Astrocyte of the hippocampus (primary cell): Measurements from ENCODE around the gene ITGA11.

ENCODE experiments used
- DNase-seq: peaks from one replicate; pipeline ENCODE4 v3.0.0; 2011; ENCODE audit warnings: low read depth, low spot score

The ITGA11 gene

DNA sequence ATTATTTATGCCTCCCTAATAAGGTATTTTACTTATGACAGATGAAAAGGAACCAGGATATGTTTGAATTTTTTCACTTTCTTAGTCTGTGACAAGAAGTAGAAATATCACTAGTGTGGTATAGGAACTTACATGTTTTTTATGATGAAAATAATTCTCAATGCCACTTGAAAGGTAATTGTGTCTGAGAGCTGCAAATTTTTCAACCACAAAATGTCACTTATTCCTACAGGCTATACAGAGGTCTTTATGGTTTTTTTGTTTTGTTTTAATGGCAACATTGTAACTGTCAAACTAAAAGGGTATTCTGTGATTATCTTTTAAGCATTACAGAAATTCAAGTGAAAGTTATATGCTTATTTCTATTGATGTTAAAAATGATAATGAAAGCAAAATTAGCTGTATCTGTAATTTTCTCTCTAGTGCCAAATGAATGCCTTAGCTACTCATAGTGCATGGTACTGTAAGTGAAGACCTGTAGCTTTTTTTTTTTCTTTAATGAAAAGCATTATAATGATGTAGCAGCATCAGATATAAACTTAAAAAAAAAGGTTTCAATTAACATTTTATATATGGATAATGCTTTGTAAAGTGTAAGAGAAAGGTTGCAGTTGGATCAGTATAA, 139.7 kb downstream of the ITGA11 start:
- DNase-seq = no peak

DNA sequence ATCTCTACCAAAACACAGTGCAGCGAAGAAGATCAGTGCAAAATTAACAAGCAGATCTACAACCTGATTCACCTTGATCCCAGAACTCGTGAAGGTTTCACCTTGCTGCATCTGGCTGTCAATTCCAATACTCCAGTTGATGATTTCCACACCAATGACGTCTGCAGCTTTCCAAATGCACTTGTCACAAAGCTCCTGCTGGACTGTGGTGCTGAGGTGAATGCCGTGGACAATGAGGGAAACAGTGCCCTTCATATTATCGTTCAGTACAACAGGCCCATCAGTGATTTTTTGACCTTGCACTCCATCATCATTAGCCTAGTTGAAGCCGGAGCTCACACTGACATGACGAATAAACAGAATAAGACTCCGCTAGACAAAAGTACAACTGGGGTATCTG, 141.2 kb downstream of the ITGA11 start:
- no peak for DNase-seq

DNA sequence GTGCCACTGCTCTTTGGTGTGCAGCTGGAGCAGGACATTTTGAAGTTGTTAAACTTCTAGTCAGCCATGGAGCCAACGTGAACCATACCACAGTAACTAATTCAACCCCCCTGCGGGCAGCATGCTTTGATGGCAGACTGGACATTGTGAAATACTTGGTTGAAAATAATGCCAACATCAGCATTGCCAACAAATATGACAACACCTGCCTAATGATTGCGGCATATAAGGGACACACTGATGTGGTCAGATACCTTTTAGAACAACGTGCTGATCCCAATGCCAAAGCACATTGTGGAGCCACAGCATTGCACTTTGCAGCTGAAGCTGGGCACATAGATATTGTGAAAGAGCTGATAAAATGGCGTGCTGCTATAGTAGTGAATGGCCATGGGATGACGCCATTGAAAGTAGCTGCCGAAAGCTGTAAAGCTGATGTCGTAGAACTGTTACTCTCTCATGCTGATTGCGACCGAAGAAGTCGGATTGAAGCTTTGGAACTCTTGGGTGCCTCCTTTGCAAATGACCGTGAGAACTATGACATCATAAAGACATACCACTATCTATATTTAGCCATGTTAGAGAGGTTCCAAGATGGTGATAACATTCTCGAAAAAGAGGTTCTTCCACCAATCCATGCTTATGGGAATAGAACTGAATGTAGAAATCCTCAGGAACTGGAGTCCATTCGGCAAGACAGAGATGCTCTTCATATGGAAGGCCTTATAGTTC, 142.2 kb downstream of the ITGA11 start:
- no peak for DNase-seq

DNA sequence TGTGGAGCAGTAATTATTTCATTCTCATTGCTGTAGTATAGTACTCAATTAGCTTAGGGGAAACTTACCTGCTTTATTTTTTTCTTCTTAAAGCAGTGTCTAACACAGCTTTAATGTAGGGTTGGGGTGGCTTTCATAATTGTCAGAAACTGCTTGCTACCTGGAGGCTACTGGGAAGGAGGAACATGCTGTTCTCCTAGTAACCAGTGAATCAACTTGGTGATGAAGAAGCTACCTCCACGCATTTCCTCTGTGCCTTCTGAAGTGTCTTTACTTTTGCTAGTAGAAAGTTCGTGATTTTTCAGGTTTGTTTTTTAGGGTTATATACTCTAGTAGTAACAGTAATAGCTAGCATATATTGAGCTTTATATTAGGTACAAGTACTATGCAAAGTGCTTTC, 142.9 kb downstream of the ITGA11 start:
- DNase-seq = no peak

DNA sequence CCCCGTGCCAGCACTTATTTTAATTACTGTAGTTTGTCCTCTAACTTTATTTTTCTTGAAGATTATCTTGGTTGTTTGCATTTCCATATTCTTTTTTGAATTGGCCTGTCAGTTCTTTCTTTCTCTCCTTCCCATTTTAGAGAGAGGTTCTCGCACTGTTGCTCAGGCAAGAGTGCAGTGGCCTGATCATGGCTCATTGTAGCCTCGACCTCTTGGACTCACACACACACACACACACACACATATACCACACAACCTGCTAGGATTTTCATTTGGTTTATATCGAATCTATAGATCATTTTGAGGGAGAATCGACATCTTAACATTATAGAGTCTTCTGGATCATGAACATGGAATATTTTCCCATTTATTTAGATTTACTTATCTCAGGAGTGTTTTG, 145.7 kb downstream of the ITGA11 start:
- no peak for DNase-seq

DNA sequence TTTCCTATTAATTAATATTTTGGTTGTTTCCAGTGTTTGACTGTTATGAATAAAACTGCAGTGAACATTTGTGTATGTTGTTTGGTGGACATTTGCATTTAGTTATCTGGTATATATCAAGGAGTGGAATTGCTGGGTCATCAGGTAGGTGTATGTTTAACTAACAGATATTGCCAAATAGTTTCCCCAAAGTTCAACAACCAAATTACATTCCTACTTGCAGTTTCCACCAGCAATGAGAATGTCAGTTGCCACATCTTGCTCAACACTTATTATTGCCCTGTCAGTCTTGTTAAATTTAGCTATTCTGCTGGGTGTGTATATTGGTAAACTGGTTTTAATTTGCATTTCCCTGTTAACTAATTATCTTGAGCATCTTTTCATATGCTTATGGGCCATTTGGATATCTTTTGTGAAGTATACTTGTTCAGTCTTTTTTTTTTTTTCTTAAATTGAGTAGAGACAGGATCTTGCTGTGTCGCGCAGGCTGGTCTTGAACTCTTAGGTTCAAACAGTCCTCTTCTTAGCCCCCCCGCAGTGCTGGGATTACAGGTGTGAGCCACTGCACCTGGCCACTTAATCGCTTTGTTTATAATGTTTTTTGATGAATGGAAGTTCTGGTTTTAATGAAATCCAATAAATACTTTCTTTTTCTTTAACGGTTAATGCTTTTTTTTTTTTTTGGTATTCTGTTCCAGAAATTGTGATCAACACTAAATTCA, 146.5 kb downstream of the ITGA11 start:
- no peak for DNase-seq

DNA sequence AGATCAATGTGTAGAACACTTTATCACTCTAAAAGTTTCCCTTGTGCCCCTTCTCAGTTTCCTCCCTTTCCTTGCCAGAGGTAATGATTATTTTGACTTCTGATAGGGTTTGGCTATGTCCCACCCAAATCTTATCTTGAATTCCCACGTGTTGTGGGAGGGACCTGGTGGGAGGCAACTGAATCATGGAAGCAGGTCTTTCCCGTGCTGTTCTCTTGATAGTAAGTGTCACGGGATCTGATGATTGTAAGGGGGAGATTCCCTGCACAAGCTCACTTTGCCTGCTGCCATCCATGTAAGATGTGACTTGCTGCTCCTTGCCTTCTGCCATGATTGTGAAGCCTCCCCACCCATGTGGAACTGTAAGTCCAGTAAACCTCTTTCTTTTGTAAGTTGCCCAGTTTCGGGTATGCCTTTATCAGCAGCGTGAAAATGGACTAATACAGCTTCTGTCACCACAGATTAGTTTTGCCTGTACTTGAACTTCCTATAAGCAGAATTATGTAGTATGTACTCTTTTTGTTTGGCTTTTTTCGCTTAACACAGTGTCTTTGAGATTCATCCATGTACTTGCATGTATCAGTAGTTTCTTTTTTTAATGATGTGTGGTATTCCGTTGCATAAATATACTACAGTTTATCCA, 147.2 kb downstream of the ITGA11 start:
- no peak for DNase-seq

DNA sequence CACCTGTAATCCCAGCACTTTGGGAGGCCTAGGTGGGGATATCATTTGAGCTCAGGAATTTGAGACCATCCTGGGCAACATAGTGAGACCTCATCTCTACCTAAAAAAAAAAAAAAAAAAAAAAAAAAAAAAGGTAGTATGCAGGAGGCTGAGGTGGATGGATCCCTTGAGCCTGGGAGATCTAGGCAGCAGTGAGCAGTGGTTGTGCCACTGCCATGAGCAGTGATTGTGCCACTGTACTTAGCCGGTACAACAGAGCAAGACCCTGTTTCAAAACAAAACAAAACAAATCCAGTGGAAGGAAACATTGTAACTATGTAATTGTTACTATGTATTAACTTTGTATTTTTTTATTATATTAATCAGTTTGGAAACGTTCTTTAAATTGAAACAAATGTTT, 148.6 kb downstream of the ITGA11 start:
- DNase-seq = no peak

DNA sequence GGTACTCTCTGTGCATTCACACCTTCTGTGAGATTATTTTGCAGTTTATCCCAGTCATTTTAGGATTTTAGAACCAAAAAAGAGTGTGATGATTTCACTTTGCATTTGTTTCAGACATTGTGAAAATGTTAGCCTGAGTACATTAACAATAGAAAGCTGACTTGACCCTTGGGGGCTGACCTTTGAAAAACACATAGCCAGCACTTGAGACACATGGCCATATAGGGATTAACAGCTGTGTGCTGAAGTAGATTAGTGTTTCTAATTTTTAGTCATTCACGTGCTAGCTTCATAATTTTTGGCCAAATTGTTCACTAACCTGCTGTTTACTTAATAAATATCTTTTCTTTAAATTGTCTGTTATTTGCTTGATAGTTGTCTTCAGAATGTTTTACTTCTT, 151.0 kb downstream of the ITGA11 start:
- no peak for DNase-seq

DNA sequence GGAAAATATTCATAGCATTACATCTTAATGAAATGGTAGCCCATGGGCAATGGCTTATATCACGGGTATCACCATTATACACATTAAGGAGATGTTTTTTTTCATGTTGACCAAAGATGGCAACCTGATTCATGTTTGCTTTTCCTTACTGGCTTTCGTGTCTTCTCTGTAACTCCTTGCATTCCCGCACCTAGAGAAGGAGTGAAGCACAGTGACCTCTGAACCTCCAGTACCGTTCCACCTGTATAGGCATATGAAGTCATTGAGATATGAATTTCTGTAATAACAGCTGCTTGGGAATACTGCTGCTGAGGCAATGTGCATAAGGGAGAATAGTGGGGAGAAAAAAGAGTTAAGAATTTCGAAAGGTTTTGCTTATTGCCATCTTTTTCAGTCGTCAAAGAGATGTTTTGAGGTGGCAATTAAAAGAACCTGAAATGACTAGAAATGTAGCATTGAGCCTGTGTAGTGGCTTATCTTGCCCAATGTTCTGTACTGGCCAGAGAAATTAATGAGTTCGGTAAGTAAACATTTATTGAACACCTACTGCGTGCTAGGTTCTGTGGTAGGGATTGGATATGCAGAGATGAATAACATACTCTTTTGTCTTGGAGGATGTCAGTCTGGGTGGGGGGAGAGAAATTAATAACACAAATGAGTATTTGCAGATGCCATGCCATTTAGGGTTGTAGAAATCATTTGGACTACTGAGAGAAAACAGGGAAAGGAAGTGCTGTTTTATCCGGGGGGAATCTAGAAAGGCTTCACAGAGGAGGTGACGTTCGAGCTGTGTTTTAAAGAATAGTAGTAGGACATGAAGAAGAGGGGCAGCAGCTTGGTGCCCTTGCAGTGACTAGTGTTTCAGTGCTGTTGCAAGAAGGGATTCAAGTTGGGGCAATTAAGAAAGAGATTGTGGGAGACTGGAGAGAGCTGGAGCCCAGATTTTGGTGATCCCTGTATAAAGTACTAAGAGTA, 151.9 kb downstream of the ITGA11 start:
- no peak for DNase-seq

DNA sequence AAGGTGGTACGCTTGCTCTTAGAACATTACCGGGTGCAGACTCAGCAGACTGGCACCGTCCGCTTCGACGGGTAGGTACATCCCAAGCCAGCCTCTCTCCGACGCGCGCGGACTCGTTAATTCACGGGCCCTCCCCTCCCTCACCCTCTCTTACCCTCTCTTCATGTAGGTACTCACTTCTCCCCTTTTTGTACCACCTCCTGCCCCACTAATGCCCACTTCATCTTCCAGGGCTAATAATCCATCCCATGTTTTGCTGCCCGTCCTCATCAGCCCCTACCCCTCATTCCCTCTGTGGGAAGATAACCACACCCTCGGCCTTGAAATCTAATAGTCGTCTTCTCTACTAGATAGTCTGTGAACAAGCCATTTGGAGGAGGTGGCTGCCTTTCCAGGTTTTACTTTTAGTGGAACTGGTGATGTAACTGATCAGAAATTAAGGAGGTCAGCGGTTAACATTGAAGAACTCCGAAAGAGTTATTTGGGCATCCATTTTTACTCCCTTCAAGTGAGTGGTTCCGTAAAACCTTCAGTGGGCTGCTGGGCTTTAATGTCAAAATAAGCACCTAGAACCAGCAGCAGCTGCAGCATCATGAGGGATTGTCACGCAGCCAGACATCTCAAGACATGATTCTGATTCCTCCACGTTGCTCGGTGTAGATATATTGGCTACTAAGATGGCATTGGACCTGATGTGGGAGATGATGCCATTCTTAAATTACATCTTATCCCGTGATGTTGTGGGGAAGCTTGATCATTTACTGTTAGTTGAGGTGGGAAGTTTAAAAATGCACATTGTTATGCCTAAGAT, 153.2 kb downstream of the ITGA11 start:
- DNase-seq = peak; percentile 48

DNA sequence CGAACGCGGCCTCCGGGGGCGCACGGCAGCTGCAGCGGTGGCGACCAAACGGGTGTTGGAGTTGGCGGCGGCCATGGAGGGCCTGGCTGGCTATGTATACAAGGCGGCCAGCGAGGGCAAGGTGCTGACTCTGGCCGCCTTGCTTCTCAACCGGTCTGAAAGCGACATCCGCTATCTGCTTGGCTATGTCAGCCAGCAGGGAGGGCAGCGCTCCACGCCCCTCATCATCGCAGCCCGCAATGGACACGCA, 153.7 kb downstream of the ITGA11 start:
- no peak for DNase-seq

DNA sequence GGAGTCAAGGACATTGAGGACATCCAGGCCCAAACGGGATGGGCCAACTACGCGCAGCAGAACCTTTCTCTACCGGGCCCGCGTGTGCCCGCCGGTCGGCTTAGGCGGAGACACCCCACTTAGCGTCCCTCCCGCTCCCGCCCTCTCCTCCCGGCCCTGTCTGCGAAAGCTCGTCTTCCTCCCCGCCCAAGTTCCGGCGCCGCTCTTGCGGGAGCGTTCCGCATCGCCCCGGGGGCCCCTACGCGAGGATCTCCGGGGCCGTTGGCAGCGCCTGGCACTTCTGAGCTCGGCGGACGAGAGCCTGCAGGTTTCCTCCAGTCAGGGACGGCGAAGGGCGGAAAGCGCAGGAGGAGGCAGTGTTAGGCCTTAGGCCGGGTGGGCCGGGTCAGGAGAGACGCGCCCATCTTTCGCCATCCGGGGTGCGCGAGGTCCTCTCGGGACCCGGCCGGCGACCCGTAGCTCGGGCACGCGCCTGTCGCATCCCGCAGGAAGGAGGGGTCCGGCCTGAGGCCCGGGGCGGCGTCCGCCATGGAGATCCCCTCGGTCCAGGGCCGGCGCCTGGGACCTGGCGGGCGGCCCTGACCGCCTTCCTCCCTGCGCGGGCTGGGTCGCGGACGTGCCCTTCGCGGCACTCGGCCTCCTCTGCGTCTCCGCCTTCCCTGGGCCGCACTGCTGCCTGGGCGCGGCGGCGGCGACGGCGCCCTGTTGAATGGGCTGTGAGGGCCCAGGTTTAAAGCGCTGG, 154.2 kb downstream of the ITGA11 start, which contains the start of gene FEM1B:
Gene FEM1B (plus strand): TSS at position 143 of the 742 bp plus-strand sequence. CDS start 673 bp downstream, outside the sequence.
- peak; percentile 95 for DNase-seq

DNA sequence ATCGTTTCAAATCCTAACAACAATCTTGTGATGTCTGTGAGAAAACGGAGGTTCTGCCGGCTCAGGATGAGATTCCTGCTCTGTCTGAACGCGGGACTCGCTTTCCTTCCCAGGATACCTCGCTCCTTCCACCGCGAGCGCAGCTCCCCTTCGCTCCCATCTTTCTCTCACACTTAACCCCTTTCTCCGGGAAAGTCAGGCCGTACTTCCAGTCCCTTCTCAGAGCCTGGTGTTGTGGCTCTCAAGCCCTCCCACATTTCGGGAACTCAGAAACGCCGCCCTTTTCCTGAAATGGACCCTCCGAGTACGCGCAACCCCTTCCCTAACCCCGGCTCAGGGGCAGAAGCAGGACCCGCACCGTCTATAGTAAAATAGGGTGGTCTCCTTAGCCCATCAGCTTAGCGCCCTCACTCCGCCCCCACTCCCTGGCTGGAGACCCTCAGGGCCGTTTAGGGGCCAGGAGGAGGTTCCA, 154.8 kb downstream of the ITGA11 start:
- no peak for DNase-seq

DNA sequence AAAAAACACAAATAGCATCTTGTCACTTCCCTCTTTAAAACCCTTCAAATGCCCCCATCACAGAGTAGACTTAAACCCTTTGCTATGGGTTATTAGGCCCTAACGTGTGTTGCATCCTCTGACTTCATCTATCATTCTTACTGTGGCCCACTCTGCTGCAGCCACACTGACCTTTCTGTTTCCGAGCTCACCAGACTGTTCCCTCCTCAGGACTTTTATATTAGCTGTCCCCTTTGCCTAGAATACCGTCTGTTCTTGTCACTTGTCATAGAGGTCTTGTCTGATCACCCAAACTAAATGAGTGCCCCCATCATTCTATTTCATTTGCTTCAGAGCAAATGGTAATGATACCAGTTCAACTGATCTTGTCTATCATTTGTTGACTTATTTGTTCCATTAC, 155.3 kb downstream of the ITGA11 start:
- DNase-seq = no peak

DNA sequence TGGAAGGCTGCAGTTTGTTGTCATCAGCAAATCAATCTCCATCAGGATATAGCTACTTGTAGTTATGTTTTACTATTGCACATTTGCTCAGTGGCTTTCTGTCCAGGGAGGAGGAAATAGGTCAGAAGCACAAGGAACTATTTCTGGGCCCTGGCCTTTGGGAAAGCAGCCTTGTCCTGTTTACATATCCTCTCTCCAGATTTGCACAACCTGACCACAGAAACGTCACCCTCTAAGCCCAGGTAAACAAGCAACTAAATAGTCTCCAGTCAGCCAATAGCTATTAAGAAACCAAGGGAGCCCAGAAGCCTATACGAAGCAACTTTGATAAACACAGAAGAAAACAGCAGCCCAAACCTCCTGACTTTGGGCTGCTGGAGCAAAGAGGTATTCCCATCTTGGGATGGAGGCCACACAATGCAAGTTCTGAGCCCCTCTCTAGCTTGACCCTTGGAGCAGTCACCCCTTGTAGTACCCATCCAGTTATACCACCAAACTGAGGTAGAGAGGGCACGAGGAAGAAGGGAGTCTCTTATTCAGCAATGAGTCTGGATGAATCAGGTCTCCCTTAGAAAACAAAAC, 156.7 kb downstream of the ITGA11 start:
- DNase-seq = no peak

DNA sequence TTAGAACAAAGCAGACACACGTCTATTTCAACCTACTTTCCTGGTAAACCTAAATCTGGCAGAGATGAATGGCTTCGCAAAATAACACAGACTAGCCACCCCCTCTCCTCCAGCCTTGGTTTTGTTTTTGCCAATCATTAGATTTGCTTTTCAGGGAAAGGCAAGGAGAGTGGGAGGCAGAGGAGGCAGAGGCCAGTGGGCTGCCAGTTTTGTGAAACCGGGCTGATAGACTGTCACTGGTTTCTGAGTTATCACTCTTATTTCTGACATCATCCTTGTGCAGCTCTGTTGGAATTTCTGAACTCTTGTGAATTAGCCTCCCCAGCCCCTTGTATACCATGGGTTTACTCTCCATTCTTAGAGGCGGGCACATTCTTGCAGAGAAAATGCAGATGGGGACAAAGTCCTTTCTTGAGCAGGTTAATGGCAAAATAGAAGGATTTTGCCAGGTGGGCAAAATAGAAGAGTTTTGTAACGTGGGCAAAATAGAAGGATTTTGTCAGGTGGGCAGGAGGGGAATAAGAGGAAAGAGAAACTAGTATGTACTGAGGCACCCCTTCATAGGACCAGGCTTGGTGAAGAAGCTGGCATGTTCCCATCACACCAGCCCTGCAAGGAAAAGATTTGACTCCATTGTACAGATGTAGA, 157.6 kb downstream of the ITGA11 start:
- no peak for DNase-seq

DNA sequence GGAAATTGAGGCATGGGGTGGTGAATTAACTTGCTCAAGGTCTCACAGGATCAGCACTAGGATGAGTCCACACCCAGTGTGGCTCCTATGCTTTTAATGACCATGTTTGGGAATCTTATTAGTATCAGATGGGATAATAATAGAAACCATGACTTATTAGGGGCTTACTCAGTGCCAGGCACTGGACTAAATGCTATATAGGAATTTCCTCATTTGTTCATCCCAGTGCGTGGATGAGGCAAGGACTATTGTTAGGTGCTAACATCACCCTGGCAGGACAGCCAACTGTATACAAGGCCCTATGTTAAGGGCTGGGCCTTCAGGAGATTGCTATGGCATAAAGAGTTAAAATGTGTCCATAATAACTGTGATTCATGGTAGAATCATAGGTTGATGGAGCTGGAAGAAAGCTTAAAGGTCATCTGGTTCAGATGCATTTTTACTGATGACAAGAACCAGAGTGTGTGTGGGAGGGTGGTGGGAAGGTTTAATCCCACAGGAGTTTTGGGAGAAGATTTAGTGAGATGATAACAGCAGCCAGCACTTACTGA, 159.2 kb downstream of the ITGA11 start:
- no peak for DNase-seq
